Nephron (organoid): ENCODE results near the gene KCNN3.

Source experiments
- H3K27ac Mint-ChIP-seq, 3 experiments: 2 replicates each; pipeline ENCODE4 v1.8.0; 2020; ENCODE audit warnings: mixed read lengths in 3 of 3, mild to moderate bottlenecking in 2 of 3, moderate library complexity in 1 of 3
- H3K27me3 Mint-ChIP-seq: 2 replicates; pipeline ENCODE4 v1.8.0; 2021; ENCODE audit warnings: low read depth, mild to moderate bottlenecking, moderate library complexity, mixed read lengths
- H3K36me3 Mint-ChIP-seq: 2 replicates; pipeline ENCODE4 v1.8.0; 2020; ENCODE audit warnings: low read depth, mixed read lengths
- H3K4me1 Mint-ChIP-seq: 2 replicates; pipeline ENCODE4 v1.8.0; 2020; ENCODE audit warnings: mixed read lengths
- H3K4me3 Mint-ChIP-seq, 3 experiments: 2 replicates each; pipeline ENCODE4 v1.8.0; 2020; ENCODE audit warnings: mild to moderate bottlenecking in 3 of 3, mixed read lengths in 3 of 3, moderate library complexity in 2 of 3
- H3K9me3 Mint-ChIP-seq: 2 replicates; pipeline ENCODE4 v1.8.0; 2020; ENCODE audit warnings: mixed read lengths
- CTCF ChIP-seq, 3 experiments: fragments of 200-600 bp; sonication (generic); IDR thresholded peaks; one replicate each; pipeline ENCODE4 v1.5.0; 2021; ENCODE audit warnings: antibody characterized with exemption in 3 of 3; ENCODE audit not compliant: unreplicated experiment in 3 of 3

The KCNN3 gene

GRCh38 chr1:154753426-154753825 is 116.7 kb downstream of the KCNN3 start:
- Mint-ChIP-seq H3K27me3 (peaks cover 49% of the 10 kb centered on the region), H3K27ac (no peak overlapping the region), H3K36me3 (no peaks in the 10 kb centered on the region), H3K4me3 (no peak overlapping the region), H3K9me3 (no peaks in the 10 kb centered on the region), H3K4me1 (peaks cover 25% of the 10 kb centered on the region)
- no peak for TF ChIP-seq CTCF (IDR thresholded peaks at IDR 0.05; ENCODE audit: unreplicated experiment in 3 of 3)

- Mint-ChIP-seq H3K4me1 (peaks cover 35% of the 10 kb centered on the region), H3K9me3 (no peaks in the 10 kb centered on the region), H3K36me3 (no peaks in the 10 kb centered on the region), H3K4me3 (no peak overlapping the region), H3K27me3 (peaks cover 49% of the 10 kb centered on the region), H3K27ac (no peak overlapping the region)
- no peak for TF ChIP-seq CTCF (IDR thresholded peaks at IDR 0.05; ENCODE audit: unreplicated experiment in 3 of 3)
Measured at GRCh38 chr1:154752273-154753030, 117.6 kb downstream of the KCNN3 start.

GRCh38 chr1:154751690-154752089 is 118.4 kb downstream of the KCNN3 start:
- Mint-ChIP-seq H3K9me3 (no peaks in the 10 kb centered on the region), H3K27ac (peak overlapping the region in 1 of 3 experiments; percentile 40), H3K27me3 (peaks cover 48% of the 10 kb centered on the region), H3K36me3 (no peaks in the 10 kb centered on the region), H3K4me1 (peaks cover 42% of the 10 kb centered on the region), H3K4me3 (no peak overlapping the region)
- no peak for TF ChIP-seq CTCF (IDR thresholded peaks at IDR 0.05; ENCODE audit: unreplicated experiment in 3 of 3)

GRCh38 chr1:154750681-154751665 is 119.1 kb downstream of the KCNN3 start:
- H3K27ac Mint-ChIP-seq, result no peak overlapping the region
- H3K9me3 Mint-ChIP-seq, result no peaks in the 10 kb centered on the region
- H3K36me3 Mint-ChIP-seq, result no peaks in the 10 kb centered on the region
- peaks cover 42% of the 10 kb centered on the region for H3K27me3 Mint-ChIP-seq
- H3K4me3 Mint-ChIP-seq, result no peak overlapping the region
- TF ChIP-seq CTCF (IDR thresholded peaks at IDR 0.05; ENCODE audit: unreplicated experiment in 3 of 3), result no peak
- peaks cover 50% of the 10 kb centered on the region for H3K4me1 Mint-ChIP-seq

- Mint-ChIP-seq H3K4me3 (no peak overlapping the region), H3K27ac (peak overlapping the region in 2 of 3 experiments; percentile 22 to 80), H3K4me1 (peaks cover 61% of the 10 kb centered on the region), H3K27me3 (peaks cover 30% of the 10 kb centered on the region), H3K9me3 (no peaks in the 10 kb centered on the region), H3K36me3 (no peaks in the 10 kb centered on the region)
- no peak for TF ChIP-seq CTCF (IDR thresholded peaks at IDR 0.05; ENCODE audit: unreplicated experiment in 3 of 3)
Measured at GRCh38 chr1:154749078-154749760, 120.9 kb downstream of the KCNN3 start.
